Neural cell (in vitro differentiated cells): Measurements from ENCODE around the gene MIER1. TPM values are rescaled to one million over a fixed set of nuclear protein-coding genes. Genes with fewer than 3 reads are reported as not detected.
"Not testable (repeated sequence)": the region's sequence is repeated elsewhere in the genome, so short reads cannot be mapped to it uniquely, and the experiment has no call there.

Source experiments
- H2AFZ ChIP-seq: fragments of 200-600, 300-800 bp; sonication (generic), shearing (Covaris generic); 2 replicates; pipeline ENCODE4 v1.6.0; 2014; ENCODE audit warnings: low read depth, mild to moderate bottlenecking, antibody characterized with exemption, low read length, moderate library complexity
- H3F3A ChIP-seq: fragments of 200-600 bp; shearing (Covaris generic); 2 replicates; pipeline ENCODE4 v1.6.1; 2016; ENCODE audit warnings: mild to moderate bottlenecking, moderate library complexity, mixed read lengths, antibody characterized with exemption, low read length; ENCODE audit not compliant: insufficient read depth, poor library complexity, severe bottlenecking
- H3K27ac ChIP-seq: fragments of 200-600, 300-800 bp; sonication (generic), shearing (Covaris generic); 2 replicates; pipeline ENCODE4 v1.5.1; 2014; ENCODE audit warnings: mild to moderate bottlenecking, low read length, moderate library complexity
- H3K27me3 ChIP-seq: fragments of 300-800, 200-600 bp; sonication (generic), shearing (Covaris generic); 2 replicates; pipeline ENCODE4 v1.6.0; 2014; ENCODE audit warnings: mild to moderate bottlenecking, low read depth, low read length, moderate library complexity; ENCODE audit not compliant: insufficient read depth
- H3K36me3 ChIP-seq: fragments of 300-800, 200-600 bp; sonication (generic), shearing (Covaris generic); 2 replicates; pipeline ENCODE4 v1.5.1; 2014; ENCODE audit warnings: mild to moderate bottlenecking, antibody characterized with exemption, low read length, moderate library complexity; ENCODE audit not compliant: insufficient read depth
- H3K4me2 ChIP-seq: fragments of 300-800, 200-600 bp; sonication (generic), shearing (Covaris generic); 2 replicates; pipeline ENCODE4 v1.6.0; 2014; ENCODE audit warnings: mild to moderate bottlenecking, low read length
- H3K4me3 ChIP-seq: fragments of 300-800, 200-600 bp; sonication (generic), shearing (Covaris generic); 2 replicates; pipeline ENCODE4 v1.5.1; 2014; ENCODE audit warnings: mild to moderate bottlenecking, low read length, moderate library complexity
- H3K79me2 ChIP-seq: fragments of 200-600 bp; shearing (Covaris generic); replicated peaks from 2 replicates; pipeline ENCODE4 v1.6.0; 2014; ENCODE audit warnings: mild to moderate bottlenecking, low read length, moderate library complexity; ENCODE audit not compliant: insufficient read depth
- H3K9ac ChIP-seq: fragments of 300-800, 200-600 bp; sonication (generic), shearing (Covaris generic); 2 replicates; pipeline ENCODE4 v1.6.1; 2016; ENCODE audit warnings: mild to moderate bottlenecking, low read length, mixed read lengths
- H3K9me2 ChIP-seq: fragments of 200-600 bp; shearing (Covaris generic); 2 replicates; pipeline ENCODE4 v1.6.1; 2016; ENCODE audit warnings: mild to moderate bottlenecking, low read length, mixed read lengths; ENCODE audit not compliant: insufficient read depth
- H3K9me3 ChIP-seq: fragments of 200-600, 300-800 bp; sonication (generic), shearing (Covaris generic); 2 replicates; pipeline ENCODE4 v1.6.1; 2016; ENCODE audit warnings: mild to moderate bottlenecking, mixed run types, low read length, moderate library complexity, mixed read lengths
- H4K20me1 ChIP-seq: fragments of 200-600 bp; shearing (Covaris generic); 2 replicates; pipeline ENCODE4 v1.6.1; 2016; ENCODE audit warnings: mild to moderate bottlenecking, mixed run types; ENCODE audit not compliant: insufficient read depth
- CTCF ChIP-seq: fragments of 450-650 bp; IDR thresholded peaks from 2 replicates; pipeline ENCODE4 v1.5.1; 2014; ENCODE audit warnings: antibody characterized with exemption, mild to moderate bottlenecking, moderate library complexity; ENCODE audit not compliant: poor library complexity, severe bottlenecking
- EP300 ChIP-seq: fragments of 450-650 bp; conservative IDR thresholded peaks from 2 replicates; pipeline ENCODE4 v1.6.1; 2014; ENCODE audit warnings: antibody characterized with exemption, mild to moderate bottlenecking, moderate library complexity; ENCODE audit not compliant: poor library complexity, severe bottlenecking
- EZH2 ChIP-seq: fragments of 200-600, 300-800 bp; shearing (Covaris generic), sonication (generic); IDR thresholded peaks from 2 replicates; pipeline ENCODE4 v1.6.1; 2014; ENCODE audit warnings: antibody characterized with exemption, low read length, borderline replicate concordance, mild to moderate bottlenecking; ENCODE audit not compliant: insufficient read depth, poor library complexity, severe bottlenecking
- MXI1 ChIP-seq: fragments of 450-650 bp; conservative IDR thresholded peaks from 2 replicates; pipeline ENCODE4 v1.6.1; 2014; ENCODE audit warnings: antibody characterized with exemption, mild to moderate bottlenecking; ENCODE audit not compliant: poor library complexity, severe bottlenecking
- POLR2AphosphoS5 ChIP-seq: IDR thresholded peaks from 2 replicates; pipeline ENCODE4 v1.6.1; 2012
- RAD21 ChIP-seq: fragments of 450-650 bp; conservative IDR thresholded peaks from 2 replicates; pipeline ENCODE4 v1.6.1; 2014; ENCODE audit warnings: antibody characterized with exemption, mild to moderate bottlenecking, moderate library complexity
- REST ChIP-seq: IDR thresholded peaks from 2 replicates; pipeline ENCODE4 v1.6.1; 2012; ENCODE audit warnings: borderline replicate concordance
- SMC3 ChIP-seq: fragments of 450-650 bp; conservative IDR thresholded peaks from 2 replicates; pipeline ENCODE4 v1.6.1; 2014; ENCODE audit warnings: antibody characterized with exemption, mild to moderate bottlenecking, moderate library complexity; ENCODE audit not compliant: poor library complexity
- TAF1 ChIP-seq: IDR thresholded peaks from 2 replicates; pipeline ENCODE4 v1.6.1; 2012; ENCODE audit warnings: low read depth
- polyA plus RNA-seq: library from polyadenylated mRNA; depleted of rRNA; stranded (reverse); fragments of >200 nt; gene quantifications from 2 replicates; pipeline ENCODE4 v1.2.3, GENCODE V29; 2014

The MIER1 gene
- polyA plus RNA-seq, 1 donor from 2014 or later, result 16.1 TPM

GRCh38 chr1:66954208-66954607, 29.4 kb downstream of the MIER1 start:
- Histone ChIP-seq H3K9me2 (no peaks in the 10 kb centered on the region), H3K27ac (no peak overlapping the region), H3K36me3 (peaks cover 5% of the 10 kb centered on the region), H3K79me2 (no peaks in the 10 kb centered on the region), H3K4me2 (no peak overlapping the region), H3K4me3 (no peak overlapping the region), H3K9me3 (no peaks in the 10 kb centered on the region), H4K20me1 (no peaks in the 10 kb centered on the region), H2AFZ (no peak overlapping the region), H3K9ac (no peak overlapping the region), H3K27me3 (no peaks in the 10 kb centered on the region), H3F3A (no peaks in the 10 kb centered on the region)
- TF ChIP-seq MXI1 (no peak), EP300 (no peak), SMC3 (no peak), CTCF (no peak), RAD21 (no peak), REST (no peak), TAF1 (no peak)

GRCh38 chr1:66957938-66958337, 33.1 kb downstream of the MIER1 start:
- Histone ChIP-seq H4K20me1 (no peaks in the 10 kb centered on the region), H3K9me3 (no peaks in the 10 kb centered on the region), H3K79me2 (no peaks in the 10 kb centered on the region), H3K9ac (no peak overlapping the region), H3K9me2 (no peaks in the 10 kb centered on the region), H3K4me3 (no peak overlapping the region), H3K27ac (no peak overlapping the region), H2AFZ (no peak overlapping the region), H3K27me3 (no peaks in the 10 kb centered on the region), H3F3A (no peaks in the 10 kb centered on the region), H3K36me3 (peaks cover 10% of the 10 kb centered on the region), H3K4me2 (no peak overlapping the region)
- TF ChIP-seq TAF1 (no peak), EP300 (no peak), MXI1 (no peak), RAD21 (no peak), REST (no peak), CTCF (no peak), SMC3 (no peak), EZH2 (no peak), POLR2AphosphoS5 (no peak)

- H3K9ac ChIP-seq, H3K4me3 ChIP-seq, H3K27ac ChIP-seq, H3K36me3 ChIP-seq, H3K79me2 ChIP-seq, H3K4me2 ChIP-seq, H4K20me1 ChIP-seq, H3K27me3 ChIP-seq, H2AFZ ChIP-seq, H3K9me3 ChIP-seq, H3K9me2 ChIP-seq, H3F3A ChIP-seq: not testable (repeated sequence)
Observed at GRCh38 chr1:66966188-66966873, 41.5 kb downstream of the MIER1 start.
